Lung (tissue), 12 donors: ENCODE data around the gene SLC7A4. TPM values are rescaled to one million over a fixed set of nuclear protein-coding genes. Genes with fewer than 3 reads are reported as not detected.
"Not testable (repeated sequence)": the region's sequence is repeated elsewhere in the genome, so short reads cannot be mapped to it uniquely, and the experiment has no call there.

ENCODE experiments used
- ATAC-seq: fragments of 200-7000 bp; cut with Tn5 transposase; one replicate; pipeline ENCODE4 v1.9.1; 2020; ENCODE audit warnings: moderate number of reproducible peaks; ENCODE audit not compliant: insufficient read depth, low FRiP score
- DNase-seq, 3 donors: peaks; one replicate each; pipeline ENCODE4 v3.0.0-alpha.2; 2013 to 2017
- H3K27ac ChIP-seq, 2 donors: one replicate each; pipeline ENCODE4 v1.5.1; 2013; ENCODE audit warnings: mild to moderate bottlenecking in 2 of 2, moderate library complexity in 2 of 2, control low read depth in 1 of 2, inconsistent platforms in 1 of 2, low read depth in 1 of 2, low read length in 1 of 2
- H3K27me3 ChIP-seq, 3 donors: one replicate each; pipeline ENCODE4 v1.5.1; 2013; ENCODE audit warnings: low read length in 2 of 3; ENCODE audit not compliant: control insufficient read depth in 3 of 3, insufficient read depth in 3 of 3
- H3K36me3 ChIP-seq, 4 donors: one replicate each; pipeline ENCODE4 v1.5.1; 2013; ENCODE audit warnings: low read length in 4 of 4, mild to moderate bottlenecking in 1 of 4, moderate library complexity in 1 of 4; ENCODE audit not compliant: control insufficient read depth in 4 of 4, insufficient read depth in 4 of 4
- H3K4me1 ChIP-seq, 5 donors: one replicate each; pipeline ENCODE4 v1.5.1; 2013; ENCODE audit warnings: low read length in 5 of 5, mild to moderate bottlenecking in 2 of 5, moderate library complexity in 1 of 5; ENCODE audit not compliant: control insufficient read depth in 5 of 5, insufficient read depth in 5 of 5
- H3K4me3 ChIP-seq: one replicate; pipeline ENCODE4 v1.5.1; 2013; ENCODE audit warnings: mild to moderate bottlenecking, control low read depth, moderate library complexity
- H3K9ac ChIP-seq, 2 donors: one replicate each; pipeline ENCODE4 v1.5.1; 2013; ENCODE audit warnings: low read length in 2 of 2, control low read depth in 1 of 2; ENCODE audit not compliant: insufficient read depth in 1 of 2
- H3K9me3 ChIP-seq, 4 donors: one replicate each; pipeline ENCODE4 v1.5.1; 2013; ENCODE audit warnings: low read length in 3 of 4, mild to moderate bottlenecking in 1 of 4, moderate library complexity in 1 of 4; ENCODE audit not compliant: control insufficient read depth in 4 of 4, insufficient read depth in 3 of 4
- WGBS, 2 donors: extraction: QIAGEN DNeasy Blood & Tissue Kit; methylation state at CpG; one replicate each; pipeline ENCODE4 v1.1.7; 2013; 5-methylcytosine and 5-hydroxymethylcytosine counted together
- polyA plus RNA-seq, 2 donors: library from polyadenylated mRNA; stranded (reverse); fragments of 200-250 nt; gene quantifications; one replicate each; pipeline ENCODE4 v1.2.1, GENCODE V29; 2013
- total RNA-seq, 2 donors: library from RNA; depleted of rRNA in 1 of 2; stranded (reverse); fragments of >200 nt in 1 of 2; gene quantifications; one replicate each; pipeline ENCODE4 v1.2.1, GENCODE V29; 2014 to 2021
- TF ChIP-seq, protein P1 (sequence below): IDR thresholded peaks from 2 replicates; pipeline ENCODE4 v1.5.1; 2012; ENCODE audit warnings: mild to moderate bottlenecking; ENCODE audit errors: control extremely low read depth, extremely low read depth
- donor health status: control.
- donor health status: control.
- donor health status: Bipolar disorder and iron deficiency.
- donor health status: healthy.
- donor health status: DM: yes; HTN: yes; CAD: no.

Gene SLC7A4
- total and polyA plus RNA-seq, 4 donors = 0.18 to 1.1 (median 0.80) TPM

DNA sequence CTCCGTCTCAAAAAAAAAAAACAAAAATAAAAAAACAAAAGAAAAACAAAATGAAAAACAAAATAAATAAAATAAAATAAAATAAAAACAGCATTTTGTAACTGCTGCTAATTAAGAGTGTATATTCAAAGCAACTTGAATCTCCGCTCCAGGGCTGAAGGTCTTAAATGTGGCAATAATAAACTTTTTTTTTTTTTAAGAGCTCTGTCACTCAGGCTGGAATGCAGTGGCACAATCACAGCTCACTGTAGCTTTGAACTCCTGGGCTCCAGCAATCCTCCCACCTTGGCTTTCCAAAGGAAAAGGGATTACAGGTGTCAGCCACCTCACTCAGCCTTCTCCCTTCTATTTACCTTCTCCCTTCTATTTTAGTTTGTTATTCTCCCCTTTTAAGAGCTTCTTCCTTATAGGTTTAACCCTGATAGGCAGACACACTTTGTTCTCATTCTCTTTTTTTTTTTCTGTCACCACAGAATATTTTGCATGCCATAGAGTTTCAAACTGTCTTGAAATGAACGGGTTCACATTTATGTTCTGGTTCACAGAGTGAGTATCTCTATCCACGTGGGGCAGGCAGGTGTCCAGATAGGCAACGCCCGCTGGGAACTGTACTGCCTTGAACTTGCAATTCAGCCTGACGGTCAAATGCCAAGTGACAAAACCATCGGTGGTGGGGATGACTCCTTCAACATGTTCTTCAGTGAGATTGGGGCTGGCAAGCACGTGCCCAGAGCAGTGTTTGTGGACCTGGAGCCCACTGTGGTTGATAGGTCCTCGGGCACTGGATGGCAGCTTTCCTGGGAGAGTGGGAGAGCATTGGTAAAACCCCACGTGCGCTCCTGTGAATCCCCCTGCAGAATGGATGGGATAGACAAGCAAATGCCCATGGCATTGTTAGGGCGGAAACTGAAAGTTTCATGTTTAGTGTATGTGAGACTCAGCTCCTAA is 32.8 kb upstream of the SLC7A4 start:
- H3K27me3 ChIP-seq = peaks cover 0 to 4% (median 3%) of the 10 kb centered on the region in 3 donors
- ATAC-seq (no peak), DNase-seq (no peak)
- whole genome bisulfite sequencing, 2 donors = 62 to 74% methylated on average over 13 of the region's 13 CpGs
- H3K9ac ChIP-seq = no peak overlapping the region
- H3K4me3 ChIP-seq = no peak overlapping the region
- no peak overlapping the region for H3K27ac ChIP-seq
- TF ChIP-seq, protein P1, sequence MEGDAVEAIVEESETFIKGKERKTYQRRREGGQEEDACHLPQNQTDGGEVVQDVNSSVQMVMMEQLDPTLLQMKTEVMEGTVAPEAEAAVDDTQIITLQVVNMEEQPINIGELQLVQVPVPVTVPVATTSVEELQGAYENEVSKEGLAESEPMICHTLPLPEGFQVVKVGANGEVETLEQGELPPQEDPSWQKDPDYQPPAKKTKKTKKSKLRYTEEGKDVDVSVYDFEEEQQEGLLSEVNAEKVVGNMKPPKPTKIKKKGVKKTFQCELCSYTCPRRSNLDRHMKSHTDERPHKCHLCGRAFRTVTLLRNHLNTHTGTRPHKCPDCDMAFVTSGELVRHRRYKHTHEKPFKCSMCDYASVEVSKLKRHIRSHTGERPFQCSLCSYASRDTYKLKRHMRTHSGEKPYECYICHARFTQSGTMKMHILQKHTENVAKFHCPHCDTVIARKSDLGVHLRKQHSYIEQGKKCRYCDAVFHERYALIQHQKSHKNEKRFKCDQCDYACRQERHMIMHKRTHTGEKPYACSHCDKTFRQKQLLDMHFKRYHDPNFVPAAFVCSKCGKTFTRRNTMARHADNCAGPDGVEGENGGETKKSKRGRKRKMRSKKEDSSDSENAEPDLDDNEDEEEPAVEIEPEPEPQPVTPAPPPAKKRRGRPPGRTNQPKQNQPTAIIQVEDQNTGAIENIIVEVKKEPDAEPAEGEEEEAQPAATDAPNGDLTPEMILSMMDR = no peak
- H3K9me3 ChIP-seq = no peaks in the 10 kb centered on the region
- no peaks in the 10 kb centered on the region for H3K36me3 ChIP-seq
- H3K4me1 ChIP-seq = no peaks in the 10 kb centered on the region

DNA sequence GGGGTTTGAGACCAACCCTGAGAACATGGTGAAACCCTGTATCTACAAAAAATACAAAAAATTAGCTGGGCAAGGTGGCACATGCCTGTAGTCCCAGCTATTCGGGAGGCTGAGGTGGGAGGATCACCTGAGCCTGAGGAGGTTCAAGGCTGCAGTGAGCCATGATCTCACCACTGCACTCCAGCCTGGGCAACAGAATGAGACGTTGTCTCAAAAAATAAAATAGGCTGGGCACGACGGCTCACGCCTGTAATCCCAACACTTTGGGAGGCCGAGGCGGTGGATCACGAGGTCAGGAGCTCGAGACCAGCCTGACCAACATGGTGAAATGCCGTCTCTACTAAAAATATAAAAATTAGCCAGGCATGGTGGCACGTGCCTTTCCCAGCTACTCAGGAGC is 32.1 kb upstream of the SLC7A4 start:
- not testable (repeated sequence) for ATAC-seq

DNA sequence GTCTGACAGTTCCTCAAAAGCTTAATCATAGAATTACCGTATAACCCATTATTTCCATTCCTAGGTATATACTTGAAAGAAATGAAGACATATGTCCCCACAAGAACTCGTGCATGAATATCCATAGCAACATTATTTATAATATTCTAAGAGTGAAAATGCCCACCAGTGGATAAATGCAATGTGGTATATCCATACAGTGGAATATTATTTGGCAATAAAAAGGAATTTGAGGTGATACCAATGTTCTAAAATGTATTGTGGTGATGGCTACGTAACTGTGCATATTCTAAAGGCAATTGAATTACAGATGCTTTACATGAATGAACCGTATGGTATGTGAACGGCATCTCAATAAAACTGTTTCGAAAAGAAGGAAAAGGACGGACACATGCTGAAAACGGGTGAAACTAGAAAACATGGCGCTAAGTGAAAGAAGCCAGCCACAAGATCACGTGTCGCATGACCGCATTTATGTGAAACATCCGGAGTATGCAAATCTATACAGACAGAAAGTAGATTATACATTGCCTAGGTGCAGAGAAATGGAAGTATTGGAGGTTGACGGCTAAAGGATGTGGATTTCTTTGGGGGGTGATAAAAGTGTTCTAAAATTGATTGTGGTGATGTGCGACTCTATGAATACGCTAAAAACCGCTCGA is 29.4 kb upstream of the SLC7A4 start:
- not testable (repeated sequence) for DNase-seq, H3K9ac ChIP-seq, H3K27me3 ChIP-seq, H3K36me3 ChIP-seq, H3K4me3 ChIP-seq, H3K4me1 ChIP-seq, ATAC-seq, H3K27ac ChIP-seq, H3K9me3 ChIP-seq
- WGBS, 2 donors = 94 to 96% methylated on average over 18 of the region's 18 CpGs

More for the DNA sequence above, 32.1 kb upstream of the SLC7A4 start:
- not testable (repeated sequence) for H3K4me1 ChIP-seq, H3K4me3 ChIP-seq, H3K9me3 ChIP-seq, H3K27me3 ChIP-seq, H3K36me3 ChIP-seq, H3K27ac ChIP-seq, H3K9ac ChIP-seq, DNase-seq
- 84 to 88% methylated on average over 11 of the region's 11 CpGs for WGBS, 2 donors

DNA sequence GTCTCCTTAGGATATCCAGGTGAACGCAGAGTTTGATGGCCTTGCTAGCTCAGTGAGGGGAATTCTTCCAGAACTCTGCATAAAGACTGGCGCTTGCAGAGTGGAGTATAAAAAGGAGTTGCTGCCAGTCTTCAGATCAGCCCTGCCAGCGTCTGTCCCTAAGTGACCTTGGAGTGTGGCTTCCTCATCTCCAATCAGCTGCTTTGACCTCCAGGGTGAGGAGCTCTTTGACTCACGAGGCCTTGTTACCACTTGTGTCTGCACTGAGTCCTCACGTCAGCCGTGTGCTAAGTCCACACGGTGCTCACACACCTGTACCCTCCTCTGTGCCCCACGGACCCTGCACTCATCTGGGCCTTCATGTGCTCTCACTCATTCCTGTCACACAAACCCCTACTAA is 28.0 kb upstream of the SLC7A4 start:
- H3K4me1 ChIP-seq, H3K4me3 ChIP-seq, H3K9ac ChIP-seq: not testable (repeated sequence)

More for the DNA sequence above, 28.0 kb upstream of the SLC7A4 start:
- not testable (repeated sequence) for H3K36me3 ChIP-seq, DNase-seq, H3K27ac ChIP-seq, ATAC-seq, H3K27me3 ChIP-seq, H3K9me3 ChIP-seq
- 79 to 80% methylated on average over 5 to 7 of the region's 8 CpGs for WGBS, 2 donors
